Measurements from ENCODE around the gene DGCR8.
A peak's percentile ranks its signal among the peaks of the same experiment; 100 is the strongest.

GRCh38 chr22:20116951-20117632 lies 37.1 kb downstream of the DGCR8 start, which contains the start of gene TRMT2A:
- TF ChIP-seq, protein P1, sequence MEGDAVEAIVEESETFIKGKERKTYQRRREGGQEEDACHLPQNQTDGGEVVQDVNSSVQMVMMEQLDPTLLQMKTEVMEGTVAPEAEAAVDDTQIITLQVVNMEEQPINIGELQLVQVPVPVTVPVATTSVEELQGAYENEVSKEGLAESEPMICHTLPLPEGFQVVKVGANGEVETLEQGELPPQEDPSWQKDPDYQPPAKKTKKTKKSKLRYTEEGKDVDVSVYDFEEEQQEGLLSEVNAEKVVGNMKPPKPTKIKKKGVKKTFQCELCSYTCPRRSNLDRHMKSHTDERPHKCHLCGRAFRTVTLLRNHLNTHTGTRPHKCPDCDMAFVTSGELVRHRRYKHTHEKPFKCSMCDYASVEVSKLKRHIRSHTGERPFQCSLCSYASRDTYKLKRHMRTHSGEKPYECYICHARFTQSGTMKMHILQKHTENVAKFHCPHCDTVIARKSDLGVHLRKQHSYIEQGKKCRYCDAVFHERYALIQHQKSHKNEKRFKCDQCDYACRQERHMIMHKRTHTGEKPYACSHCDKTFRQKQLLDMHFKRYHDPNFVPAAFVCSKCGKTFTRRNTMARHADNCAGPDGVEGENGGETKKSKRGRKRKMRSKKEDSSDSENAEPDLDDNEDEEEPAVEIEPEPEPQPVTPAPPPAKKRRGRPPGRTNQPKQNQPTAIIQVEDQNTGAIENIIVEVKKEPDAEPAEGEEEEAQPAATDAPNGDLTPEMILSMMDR (conservative IDR thresholded peaks at IDR 0.05; ENCODE audit: low read depth, low read length): peak; percentile 38; the same call in 1 of the 2 replicates
- TF ChIP-seq MAZ (IDR thresholded peaks at IDR 0.05; ENCODE audit: borderline replicate concordance, low read depth, low read length) (peak; percentile 89), ELK1 (IDR thresholded peaks at IDR 0.05; ENCODE audit: borderline replicate concordance, low read depth, low read length) (no peak), RAD21 (IDR thresholded peaks at IDR 0.05; ENCODE audit: low read length) (no peak), MAFK (IDR thresholded peaks at IDR 0.05; ENCODE audit: low read depth, low read length) (no peak), RCOR1 (IDR thresholded peaks at IDR 0.05; ENCODE audit: insufficient replicate concordance, low read length) (peak; percentile 68), POLR2A (IDR thresholded peaks at IDR 0.05; ENCODE audit: low read depth, low read length) (peak; percentile 67; the same call in 1 of the 2 replicates), FOS (IDR thresholded peaks at IDR 0.05; ENCODE audit: low read depth, low read length) (peak; percentile 49; the same call in 1 of the 2 replicates), MXI1 (IDR thresholded peaks at IDR 0.05; ENCODE audit: borderline replicate concordance, low read depth, low read length) (peak; percentile 94), BHLHE40 (IDR thresholded peaks at IDR 0.05; ENCODE audit: low read depth, low read length) (peak; percentile 80; the same call in 1 of the 2 replicates), RFX5 (IDR thresholded peaks at IDR 0.05; ENCODE audit: low read depth, low read length) (no peak)
- TF ChIP-seq, protein P2, sequence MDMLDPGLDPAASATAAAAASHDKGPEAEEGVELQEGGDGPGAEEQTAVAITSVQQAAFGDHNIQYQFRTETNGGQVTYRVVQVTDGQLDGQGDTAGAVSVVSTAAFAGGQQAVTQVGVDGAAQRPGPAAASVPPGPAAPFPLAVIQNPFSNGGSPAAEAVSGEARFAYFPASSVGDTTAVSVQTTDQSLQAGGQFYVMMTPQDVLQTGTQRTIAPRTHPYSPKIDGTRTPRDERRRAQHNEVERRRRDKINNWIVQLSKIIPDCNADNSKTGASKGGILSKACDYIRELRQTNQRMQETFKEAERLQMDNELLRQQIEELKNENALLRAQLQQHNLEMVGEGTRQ (IDR thresholded peaks at IDR 0.05; ENCODE audit: low read depth, low read length): peak; percentile 78
